Panc1 (cell line): ENCODE measurements around the gene DNM1. TPM values are rescaled to one million over a fixed set of nuclear protein-coding genes. Genes with fewer than 3 reads are reported as not detected.

Experiments
- ATAC-seq: fragments of 200-7000 bp; cut with Tn5 transposase; 2 replicates; pipeline ENCODE4 v1.9.1; 2020; ENCODE audit warnings: mild to moderate bottlenecking, moderate library complexity
- BruUV-seq: library from RNA; stranded (reverse); fragments of 400-500 nt; replicated peaks from 2 replicates; lab custom pipeline; 2021; lab: Mats Ljungman, UMichigan
- CTCF ChIA-PET: fragments of 300-600 bp; sonication (Branson Sonifier 250); formaldehyde crosslinking; loops from one replicate; lab custom pipeline; 2022; ENCODE audit warnings: antibody characterized with exemption; lab: Charles Lee
- POLR2A ChIA-PET: fragments of 300-600 bp; sonication (Branson Sonifier 250); formaldehyde crosslinking; loops from one replicate; lab custom pipeline; 2022; ENCODE audit warnings: antibody characterized with exemption; lab: Charles Lee
- DNase-seq: peaks from one replicate; pipeline ENCODE4 v3.0.0-alpha.2; 2010; ENCODE audit warnings: low read depth, low spot score
- H3K27ac ChIP-seq: 2 replicates; pipeline ENCODE4 v1.5.1; 2011; ENCODE audit warnings: mild to moderate bottlenecking, low read length, inconsistent platforms
- H3K27me3 ChIP-seq: fragments of 200-500 bp; sonication (Bioruptor generic); 2 replicates; pipeline ENCODE4 v1.6.0; 2014; ENCODE audit warnings: low read length, inconsistent platforms; ENCODE audit not compliant: control insufficient read depth, insufficient read depth
- H3K36me3 ChIP-seq: fragments of 200-500 bp; sonication (Bioruptor generic); 2 replicates; pipeline ENCODE4 v1.5.1; 2014; ENCODE audit warnings: inconsistent platforms, mild to moderate bottlenecking, low read length, moderate library complexity; ENCODE audit not compliant: control insufficient read depth, insufficient read depth
- H3K4me1 ChIP-seq: 2 replicates; pipeline ENCODE4 v1.5.1; 2011; ENCODE audit warnings: inconsistent platforms, mild to moderate bottlenecking, low read length, moderate library complexity; ENCODE audit not compliant: control insufficient read depth, insufficient read depth
- H3K4me3 ChIP-seq, 2 experiments: 2 replicates each; pipeline ENCODE4 v1.5.1; 2011 to 2012; ENCODE audit warnings: low read depth in 2 of 2, low read length in 2 of 2, mild to moderate bottlenecking in 2 of 2, inconsistent platforms in 1 of 2, moderate library complexity in 1 of 2
- H3K9me3 ChIP-seq: fragments of 200-500 bp; sonication (Bioruptor generic); 2 replicates; pipeline ENCODE4 v1.5.1; 2014; ENCODE audit warnings: low read depth, mild to moderate bottlenecking, inconsistent platforms, low read length, moderate library complexity; ENCODE audit not compliant: control insufficient read depth, insufficient read depth
- CTCF ChIP-seq: fragments of 450-650 bp; IDR thresholded peaks from 2 replicates; pipeline ENCODE4 v1.5.1; 2017; ENCODE audit warnings: mild to moderate bottlenecking
- POLR2AphosphoS5 ChIP-seq: IDR thresholded peaks from 2 replicates; pipeline ENCODE4 v1.6.1; 2012; ENCODE audit warnings: mild to moderate bottlenecking, low read depth, low read length, moderate library complexity
- SIN3A ChIP-seq: IDR thresholded peaks from 2 replicates; pipeline ENCODE4 v1.6.1; 2012; ENCODE audit warnings: low read depth, mild to moderate bottlenecking, low read length, moderate library complexity, borderline replicate concordance; ENCODE audit not compliant: insufficient read depth
- TCF7L2 ChIP-seq: IDR thresholded peaks from 2 replicates; pipeline ENCODE4 v1.6.1; 2011; ENCODE audit warnings: mild to moderate bottlenecking, low read depth, low read length, inconsistent platforms
- in situ Hi-C: cut with HindIII; loops from 2 replicates; pipeline ENCODE4 v1.10.0; 2016; ENCODE audit warnings: low sequenced_read_pairs, low pct_unique_long_range_greater_than_20kb
- intact Hi-C: fragments of 100-400 bp; cut with micrococcal nuclease; formaldehyde crosslinking; loops from one replicate; pipeline ENCODE4 v1.10.0; 2022; ENCODE audit not compliant: unreplicated experiment
- total RNA-seq: library from RNA; stranded (reverse); gene quantifications from one replicate; pipeline ENCODE4 v1.2.1, GENCODE V29; 2021; ENCODE audit not compliant: unreplicated experiment
- TF ChIP-seq, protein P1 (sequence below), 2 experiments: IDR thresholded peaks; 2 replicates each; pipeline ENCODE4 v1.6.1; 2011 to 2012; ENCODE audit warnings: low read depth in 2 of 2, control low read depth in 1 of 2, low read length in 1 of 2, mild to moderate bottlenecking in 1 of 2, moderate library complexity in 1 of 2; ENCODE audit not compliant: insufficient read depth in 1 of 2

DNM1 gene
- total RNA-seq, 1 experiment from 2014 or later: 18.7 TPM

DNA sequence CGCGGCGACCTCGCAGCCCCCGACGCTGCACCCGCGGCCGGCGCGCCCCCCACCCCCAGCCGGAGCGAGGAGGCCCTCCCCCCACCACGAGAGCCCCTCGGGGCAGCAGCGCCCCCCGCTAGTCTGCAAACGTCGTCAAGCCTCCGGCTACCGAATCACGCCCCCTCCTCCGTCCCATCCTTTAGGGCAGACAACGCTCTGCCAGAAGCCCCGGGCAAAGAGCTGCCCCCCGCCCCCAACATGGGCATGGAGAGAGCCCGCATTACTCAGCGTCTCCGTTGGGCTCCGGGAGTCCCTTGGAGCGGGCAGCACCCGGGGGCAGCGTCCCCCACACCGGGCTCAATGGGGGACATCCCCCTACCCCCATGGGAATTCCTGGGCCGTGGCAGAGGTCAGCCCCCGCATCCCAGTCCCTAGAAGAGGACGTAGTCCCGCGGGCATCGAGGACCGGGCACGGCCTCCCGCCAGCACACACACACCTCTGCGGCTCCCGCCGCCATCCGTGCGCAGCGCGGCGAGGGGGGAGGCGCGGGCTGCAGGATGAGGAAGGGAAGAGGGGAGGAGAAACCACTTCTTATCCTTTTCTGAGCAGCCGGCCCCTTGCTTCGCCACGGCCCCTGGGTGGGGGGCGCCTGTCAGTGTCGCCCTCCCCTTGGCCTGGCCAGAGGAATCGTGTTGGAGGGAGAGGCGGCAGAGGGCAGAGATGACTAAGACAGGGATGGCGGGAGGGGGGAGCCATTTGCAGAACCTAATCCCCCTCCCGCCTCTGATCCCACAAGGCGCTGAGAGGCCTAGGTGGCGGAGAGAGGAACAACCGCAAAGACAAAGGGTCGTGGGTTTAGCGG lies 750 bp downstream of the DNM1 start:
- H3K9me3 ChIP-seq: no peaks in the 10 kb centered on the region
- ChIA-PET POLR2A (no interaction called here), CTCF (no interaction called here)
- no TSS peak for BruUV-seq
- peaks cover 2% of the 10 kb centered on the region; the same call in 1 of the 2 replicates for H3K4me1 ChIP-seq
- H3K4me3 ChIP-seq: peak overlapping the region; percentile 48 to 53
- no peaks in the 10 kb centered on the region for H3K36me3 ChIP-seq
- intact Hi-C loops: no loop called here
- in situ Hi-C loops: no loop called here
- TF ChIP-seq CTCF: no peak
- TF ChIP-seq, protein P1, sequence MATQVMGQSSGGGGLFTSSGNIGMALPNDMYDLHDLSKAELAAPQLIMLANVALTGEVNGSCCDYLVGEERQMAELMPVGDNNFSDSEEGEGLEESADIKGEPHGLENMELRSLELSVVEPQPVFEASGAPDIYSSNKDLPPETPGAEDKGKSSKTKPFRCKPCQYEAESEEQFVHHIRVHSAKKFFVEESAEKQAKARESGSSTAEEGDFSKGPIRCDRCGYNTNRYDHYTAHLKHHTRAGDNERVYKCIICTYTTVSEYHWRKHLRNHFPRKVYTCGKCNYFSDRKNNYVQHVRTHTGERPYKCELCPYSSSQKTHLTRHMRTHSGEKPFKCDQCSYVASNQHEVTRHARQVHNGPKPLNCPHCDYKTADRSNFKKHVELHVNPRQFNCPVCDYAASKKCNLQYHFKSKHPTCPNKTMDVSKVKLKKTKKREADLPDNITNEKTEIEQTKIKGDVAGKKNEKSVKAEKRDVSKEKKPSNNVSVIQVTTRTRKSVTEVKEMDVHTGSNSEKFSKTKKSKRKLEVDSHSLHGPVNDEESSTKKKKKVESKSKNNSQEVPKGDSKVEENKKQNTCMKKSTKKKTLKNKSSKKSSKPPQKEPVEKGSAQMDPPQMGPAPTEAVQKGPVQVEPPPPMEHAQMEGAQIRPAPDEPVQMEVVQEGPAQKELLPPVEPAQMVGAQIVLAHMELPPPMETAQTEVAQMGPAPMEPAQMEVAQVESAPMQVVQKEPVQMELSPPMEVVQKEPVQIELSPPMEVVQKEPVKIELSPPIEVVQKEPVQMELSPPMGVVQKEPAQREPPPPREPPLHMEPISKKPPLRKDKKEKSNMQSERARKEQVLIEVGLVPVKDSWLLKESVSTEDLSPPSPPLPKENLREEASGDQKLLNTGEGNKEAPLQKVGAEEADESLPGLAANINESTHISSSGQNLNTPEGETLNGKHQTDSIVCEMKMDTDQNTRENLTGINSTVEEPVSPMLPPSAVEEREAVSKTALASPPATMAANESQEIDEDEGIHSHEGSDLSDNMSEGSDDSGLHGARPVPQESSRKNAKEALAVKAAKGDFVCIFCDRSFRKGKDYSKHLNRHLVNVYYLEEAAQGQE (IDR thresholded peaks at IDR 0.05; ENCODE audit: insufficient read depth in 1 of 2, low read depth in 2 of 2, low read length in 1 of 2): no peak
- no peak for TF ChIP-seq POLR2AphosphoS5
- no peak for TF ChIP-seq SIN3A
- no peak for TF ChIP-seq TCF7L2
- DNase-seq (no peak), ATAC-seq (peak; percentile 78)
- no peaks in the 10 kb centered on the region for H3K27me3 ChIP-seq
- H3K27ac ChIP-seq: peak overlapping the region; percentile 39; the same call in 1 of the 2 replicates

DNA sequence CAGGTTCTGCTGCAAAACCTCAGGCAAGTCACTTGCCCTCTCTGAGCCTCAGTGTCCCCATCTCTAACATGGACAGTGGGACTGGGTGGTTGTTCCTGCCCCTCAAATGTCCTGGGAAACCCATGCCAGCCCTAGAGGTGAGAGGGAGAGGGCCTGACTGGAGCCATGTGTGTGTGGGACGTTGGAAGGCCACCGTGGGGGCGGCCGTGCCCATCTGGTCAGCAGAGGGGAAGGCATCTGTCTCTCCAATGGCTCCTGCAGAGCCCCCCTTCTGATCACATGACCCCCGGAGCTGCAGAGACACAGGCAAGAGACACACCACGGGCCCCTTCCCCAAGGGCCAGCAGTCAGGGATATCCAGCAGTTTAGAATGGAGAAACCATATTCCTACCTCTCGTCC lies 1.7 kb downstream of the DNM1 start:
- in situ Hi-C loops: no loop called here
- TF ChIP-seq CTCF (no peak), TCF7L2 (no peak), SIN3A (no peak), POLR2AphosphoS5 (no peak)
- TF ChIP-seq, protein P1 (IDR thresholded peaks at IDR 0.05; ENCODE audit: insufficient read depth in 1 of 2, low read depth in 2 of 2, low read length in 1 of 2): no peak

More for the DNA sequence above, 1.7 kb downstream of the DNM1 start:
- Histone ChIP-seq H3K27ac (no peak overlapping the region), H3K9me3 (no peaks in the 10 kb centered on the region), H3K27me3 (no peaks in the 10 kb centered on the region), H3K4me3 (no peak overlapping the region; a peak in 1 of 4 replicates), H3K4me1 (peaks cover 2% of the 10 kb centered on the region; the same call in 1 of the 2 replicates), H3K36me3 (no peaks in the 10 kb centered on the region)
- intact Hi-C loops: no loop called here
- no peak for ATAC-seq
- DNase-seq: no peak
- ChIA-PET CTCF (no interaction called here), POLR2A (interaction anchor here (0.6 kb wide), 1 partner anchor 12 kb away, joined by 3 read pairs; no protein-coding TSS in a partner anchor)
- no TSS peak for BruUV-seq
